Adipocyte (in vitro differentiated cells): Measurements from ENCODE around the gene BABAM2.

Experiments
- DNase-seq: peaks from one replicate; pipeline ENCODE4 v3.0.0-alpha.2; 2015; ENCODE audit warnings: low read depth
- H3K27me3 ChIP-seq: replicated peaks from 2 replicates; pipeline ENCODE4 v1.7.0; 2013; ENCODE audit warnings: mild to moderate bottlenecking, low read length, moderate library complexity; ENCODE audit not compliant: control insufficient read depth, insufficient read depth
- H3K36me3 ChIP-seq: 2 replicates; pipeline ENCODE4 v1.7.0; 2013; ENCODE audit warnings: low read length, mild to moderate bottlenecking, moderate library complexity; ENCODE audit not compliant: control insufficient read depth, insufficient read depth, severe bottlenecking
- H3K4me1 ChIP-seq: 2 replicates; pipeline ENCODE4 v1.7.0; 2013; ENCODE audit warnings: mild to moderate bottlenecking, low read length, moderate library complexity; ENCODE audit not compliant: control insufficient read depth, insufficient read depth
- H3K4me3 ChIP-seq: 2 replicates; pipeline ENCODE4 v1.7.0; 2013; ENCODE audit warnings: mild to moderate bottlenecking, low read length, moderate library complexity
- H3K9ac ChIP-seq: 2 replicates; pipeline ENCODE4 v1.7.0; 2013; ENCODE audit warnings: mild to moderate bottlenecking, low read length, moderate library complexity
- H3K9me3 ChIP-seq: 2 replicates; pipeline ENCODE4 v1.7.0; 2013; ENCODE audit warnings: mild to moderate bottlenecking, low read length, moderate library complexity; ENCODE audit not compliant: control insufficient read depth

Gene BABAM2

DNA sequence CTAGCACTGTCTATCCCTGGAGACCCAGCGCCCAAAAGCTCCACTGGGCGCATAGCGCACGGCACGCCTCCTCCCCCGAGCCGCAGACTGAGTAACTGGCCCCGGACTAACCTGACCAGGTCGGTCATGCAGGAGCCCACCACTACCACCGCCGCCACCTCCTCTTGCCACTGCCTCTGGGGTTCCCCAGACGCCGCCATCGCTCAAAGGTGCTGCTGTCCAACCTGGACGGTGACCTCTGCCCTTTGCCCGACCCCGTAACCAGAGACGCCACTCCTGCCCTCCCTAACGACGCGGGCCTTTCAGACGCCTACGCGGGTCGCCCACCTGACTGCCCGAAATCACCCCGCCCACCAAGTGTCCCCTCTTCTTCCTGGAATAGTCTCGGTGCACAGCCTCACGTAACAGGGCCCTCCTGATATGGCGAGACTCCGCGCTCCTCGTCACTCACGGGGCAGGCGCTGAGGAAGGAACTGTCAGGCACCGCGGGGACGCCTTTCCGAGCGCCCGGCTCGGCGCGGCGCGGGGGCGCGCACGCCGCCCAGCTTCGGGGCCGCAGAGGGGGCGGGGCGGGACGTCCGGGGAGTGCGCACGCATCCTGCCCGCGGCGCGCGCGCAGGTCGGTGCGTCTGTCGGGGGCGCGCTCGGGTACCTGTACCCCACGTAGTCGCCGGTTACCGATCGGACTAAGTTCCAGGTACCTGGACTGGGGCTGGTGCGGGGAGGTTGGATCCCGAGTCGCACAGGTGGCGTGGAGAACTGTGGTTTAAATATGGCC is at the start of gene BABAM2, which contains the start of gene RBKS:
Gene BABAM2 (plus strand): TSS at position 584 of the 778 bp plus-strand sequence. CDS start 3,828 bp downstream, outside the sequence.
Gene RBKS (minus strand): TSS at position 242 of the 778 bp plus-strand sequence. CDS start 42 bp downstream, at position 200.
- Histone ChIP-seq H3K27me3 (no peaks in the 10 kb centered on the region), H3K4me3 (peak within 1 kb of the TSS; percentile 97), H3K9ac (peak within 1 kb of the TSS; percentile 90), H3K36me3 (no peaks in the 10 kb centered on the region), H3K9me3 (no peaks in the 10 kb centered on the region), H3K4me1 (peaks cover 31% of the 10 kb centered on the region)
- DNase-seq: peak; percentile 93

DNA sequence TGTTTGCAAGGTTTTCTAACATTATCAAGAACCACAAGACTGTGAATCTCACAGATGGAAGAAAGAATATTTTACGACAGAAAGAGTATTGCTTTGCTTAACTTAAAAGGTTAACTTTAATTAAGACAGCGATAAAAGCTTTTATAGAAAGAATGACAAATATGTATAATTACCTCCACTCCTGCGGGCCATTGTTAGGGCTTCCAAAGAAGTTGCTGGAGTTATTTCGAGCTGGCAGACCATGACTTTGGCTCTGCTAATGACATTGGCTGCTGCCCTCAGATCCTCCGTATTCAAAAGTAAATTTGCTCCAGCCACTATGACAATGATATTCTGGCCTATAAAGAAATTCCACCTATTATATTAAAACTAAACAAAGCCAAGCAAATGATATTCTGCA is 47.6 kb upstream of the BABAM2 start:
- DNase-seq: no peak
- Histone ChIP-seq H3K27me3 (no peaks in the 10 kb centered on the region), H3K4me3 (no peak overlapping the region), H3K9ac (no peak overlapping the region), H3K36me3 (no peaks in the 10 kb centered on the region), H3K4me1 (no peaks in the 10 kb centered on the region), H3K9me3 (no peaks in the 10 kb centered on the region)

DNA sequence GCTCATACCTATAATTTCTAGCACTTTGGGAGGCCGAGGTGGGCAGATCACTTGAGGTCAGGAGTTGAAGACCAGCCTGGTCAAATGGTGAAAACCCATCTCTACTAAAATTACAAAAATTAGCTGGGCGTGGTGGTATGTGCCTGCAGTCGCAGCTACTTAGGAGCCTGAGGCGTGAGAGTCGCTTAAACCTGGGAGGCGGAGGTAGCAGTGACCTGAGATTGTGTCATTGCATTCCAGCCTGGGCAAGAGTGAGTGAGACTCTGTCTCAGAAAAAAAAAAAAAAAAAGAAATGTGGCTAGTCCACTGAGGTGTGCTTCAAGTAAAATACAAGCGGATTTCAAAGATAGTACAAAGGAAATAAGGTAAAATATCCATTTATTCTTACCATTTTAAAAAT is 46.5 kb upstream of the BABAM2 start:
- Histone ChIP-seq H3K27me3 (no peaks in the 10 kb centered on the region), H3K4me3 (no peak overlapping the region), H3K36me3 (no peaks in the 10 kb centered on the region)

DNA sequence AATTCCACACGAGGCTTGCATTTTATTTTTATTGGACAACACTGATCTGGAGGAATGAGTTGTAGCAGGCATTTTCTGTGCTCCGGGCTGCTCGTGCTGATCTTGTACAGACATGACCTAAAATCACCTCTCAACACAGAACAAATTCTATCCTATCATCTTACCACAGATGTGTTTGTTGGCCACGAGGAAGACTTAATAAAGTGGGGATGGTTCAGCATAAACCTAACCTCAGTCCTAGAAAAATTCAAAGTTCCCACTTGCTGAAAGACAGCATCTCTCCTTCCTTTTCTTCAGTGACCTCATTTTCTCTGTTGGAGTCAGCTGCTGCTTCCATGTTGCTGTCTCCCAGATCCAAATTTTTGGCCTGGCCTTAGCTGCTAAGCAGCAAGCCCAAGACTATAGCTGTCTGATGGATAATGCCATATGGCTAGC is 45.7 kb upstream of the BABAM2 start:
- DNase-seq: peak; percentile 5
- H3K9me3 ChIP-seq: no peaks in the 10 kb centered on the region
- no peak overlapping the region for H3K4me3 ChIP-seq
- no peak overlapping the region for H3K9ac ChIP-seq
- no peaks in the 10 kb centered on the region for H3K27me3 ChIP-seq
- no peaks in the 10 kb centered on the region for H3K4me1 ChIP-seq
- H3K36me3 ChIP-seq: no peaks in the 10 kb centered on the region

More for the DNA sequence above, 46.5 kb upstream of the BABAM2 start:
- no peak for DNase-seq
- Histone ChIP-seq H3K9me3 (no peaks in the 10 kb centered on the region), H3K9ac (no peak overlapping the region), H3K4me1 (no peaks in the 10 kb centered on the region)

DNA sequence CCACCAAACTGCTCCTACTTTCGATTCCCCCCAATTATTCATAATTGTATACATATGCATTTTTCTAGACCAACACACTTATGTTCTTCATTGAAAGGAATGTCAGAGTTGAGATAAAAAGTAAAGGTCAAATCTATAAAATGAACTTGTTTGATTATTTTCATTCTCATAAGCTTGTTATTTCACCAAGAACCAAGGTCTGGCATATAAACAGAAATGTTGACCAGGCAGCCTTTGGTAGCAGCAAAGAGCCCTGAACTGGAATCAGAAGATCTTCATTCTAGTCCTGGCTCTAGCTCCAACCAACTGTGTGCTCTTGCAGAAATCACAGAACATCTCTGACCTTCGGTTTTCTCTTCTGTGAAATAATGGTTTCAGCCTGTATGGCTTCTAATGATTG is 43.2 kb upstream of the BABAM2 start:
- H3K4me1 ChIP-seq: no peaks in the 10 kb centered on the region
- no peak for DNase-seq
- no peak overlapping the region for H3K4me3 ChIP-seq
- H3K9me3 ChIP-seq: no peaks in the 10 kb centered on the region
- no peak overlapping the region for H3K9ac ChIP-seq
- H3K27me3 ChIP-seq: no peaks in the 10 kb centered on the region
- no peaks in the 10 kb centered on the region for H3K36me3 ChIP-seq

DNA sequence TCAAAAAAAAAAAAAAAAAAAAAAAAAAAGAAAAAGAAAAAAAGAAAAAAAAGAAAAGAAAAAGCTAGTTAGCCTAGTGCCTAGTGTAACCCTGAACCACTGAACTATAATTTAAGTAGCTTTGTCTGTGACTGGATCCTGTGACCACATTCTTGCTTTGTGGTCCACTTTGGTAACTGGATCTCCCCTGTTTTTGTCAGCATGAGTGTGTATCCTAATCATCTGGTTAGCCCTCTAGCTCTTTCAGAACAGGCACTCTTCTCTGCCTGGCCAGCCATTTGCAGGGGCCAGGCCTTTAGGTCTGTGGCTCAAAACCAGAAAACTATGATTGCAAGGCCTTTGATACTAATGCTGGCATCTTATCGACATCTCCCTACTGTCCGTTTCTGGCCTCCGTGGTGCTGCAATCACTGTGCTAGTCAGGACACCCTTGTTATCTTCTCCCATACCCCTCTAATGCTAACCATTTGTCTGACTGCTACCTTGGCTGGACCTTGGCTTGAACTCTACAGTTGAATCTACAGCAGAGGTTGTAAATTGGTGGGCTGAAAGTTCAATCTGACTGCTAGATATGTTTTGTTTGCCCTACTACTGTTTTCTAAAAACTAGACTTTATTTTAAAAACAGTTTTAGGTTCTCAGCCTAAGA is 40.8 kb upstream of the BABAM2 start:
- Histone ChIP-seq H3K9me3 (no peaks in the 10 kb centered on the region), H3K4me1 (no peaks in the 10 kb centered on the region), H3K9ac (no peak overlapping the region), H3K36me3 (no peaks in the 10 kb centered on the region), H3K4me3 (no peak overlapping the region), H3K27me3 (no peaks in the 10 kb centered on the region)
- no peak for DNase-seq

DNA sequence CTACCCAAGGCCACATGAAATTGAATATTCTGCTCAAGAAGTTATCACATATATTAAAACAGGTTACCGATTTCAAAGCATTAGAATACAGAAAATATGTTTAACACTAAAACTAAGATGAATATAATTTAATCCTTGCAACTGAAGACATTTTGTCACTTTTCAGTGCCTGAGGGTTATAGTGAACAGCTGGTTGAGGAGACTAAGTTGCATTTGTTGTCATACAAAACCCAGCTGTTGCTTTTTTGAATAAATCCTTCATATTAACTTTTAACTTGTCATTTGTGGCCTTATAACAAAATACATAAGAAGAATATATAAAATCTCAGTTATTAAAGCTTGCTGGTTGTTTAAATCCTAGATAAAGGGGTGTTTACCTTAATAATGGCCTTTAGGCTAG is 37.8 kb upstream of the BABAM2 start:
- Histone ChIP-seq H3K27me3 (no peaks in the 10 kb centered on the region), H3K9ac (no peak overlapping the region), H3K4me3 (no peak overlapping the region), H3K4me1 (peaks cover 19% of the 10 kb centered on the region), H3K9me3 (peaks cover 2% of the 10 kb centered on the region), H3K36me3 (no peaks in the 10 kb centered on the region)
- DNase-seq: no peak

DNA sequence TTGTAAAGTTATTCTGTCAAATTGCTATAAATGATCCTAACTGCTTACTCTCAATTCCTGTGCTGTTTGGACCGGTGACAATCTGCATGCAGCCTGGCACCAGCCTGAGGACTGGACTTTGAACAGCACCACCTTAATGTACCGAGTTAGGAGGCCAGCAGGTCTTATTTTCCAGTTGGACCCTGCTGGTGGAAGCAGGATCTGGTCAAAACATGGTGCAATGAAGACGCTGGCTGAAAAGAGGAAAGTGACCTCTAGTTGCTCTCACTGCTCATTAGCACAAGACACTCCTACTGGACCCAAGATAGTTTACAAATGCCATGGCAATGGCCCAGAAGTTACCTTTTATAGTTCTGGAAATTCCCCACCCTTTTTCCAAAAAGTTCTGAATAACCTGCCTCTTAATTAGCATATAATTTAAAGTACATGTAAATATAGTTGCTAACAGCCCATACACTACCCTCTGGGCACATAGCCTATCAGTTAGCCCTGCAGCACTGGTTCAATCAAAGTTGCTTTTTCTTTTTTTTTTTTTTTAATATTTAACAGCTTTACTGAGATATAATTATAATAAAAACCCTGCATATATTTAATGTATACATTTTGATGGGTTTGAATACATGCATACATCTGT is 36.2 kb upstream of the BABAM2 start:
- no peak overlapping the region for H3K4me3 ChIP-seq
- peaks cover 19% of the 10 kb centered on the region for H3K4me1 ChIP-seq
- no peaks in the 10 kb centered on the region for H3K27me3 ChIP-seq
- H3K9me3 ChIP-seq: peaks cover 5% of the 10 kb centered on the region
- DNase-seq: no peak
- no peak overlapping the region for H3K9ac ChIP-seq
- H3K36me3 ChIP-seq: no peaks in the 10 kb centered on the region

DNA sequence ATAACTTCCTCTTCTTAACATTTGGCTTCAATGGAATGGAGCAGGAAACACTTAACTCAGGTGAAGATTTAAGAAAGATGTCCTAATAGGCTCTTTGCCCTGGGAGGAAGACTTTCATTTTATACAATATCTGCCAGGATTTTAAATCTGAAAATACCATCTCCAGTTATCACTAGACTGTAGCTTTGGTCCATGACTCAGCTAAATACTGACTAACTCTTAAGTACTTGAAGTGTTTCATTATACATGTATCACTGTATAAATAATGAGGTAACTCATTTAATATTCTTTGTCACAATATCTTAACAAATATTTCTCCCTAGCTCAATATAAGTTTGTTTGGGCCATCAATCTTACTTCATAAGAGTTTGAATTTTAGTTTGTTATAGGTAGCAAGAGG is 35.1 kb upstream of the BABAM2 start:
- Histone ChIP-seq H3K27me3 (no peaks in the 10 kb centered on the region), H3K4me3 (no peak overlapping the region), H3K9ac (no peak overlapping the region), H3K9me3 (peaks cover 5% of the 10 kb centered on the region), H3K36me3 (no peaks in the 10 kb centered on the region), H3K4me1 (peaks cover 26% of the 10 kb centered on the region)
- peak; percentile 51 for DNase-seq

DNA sequence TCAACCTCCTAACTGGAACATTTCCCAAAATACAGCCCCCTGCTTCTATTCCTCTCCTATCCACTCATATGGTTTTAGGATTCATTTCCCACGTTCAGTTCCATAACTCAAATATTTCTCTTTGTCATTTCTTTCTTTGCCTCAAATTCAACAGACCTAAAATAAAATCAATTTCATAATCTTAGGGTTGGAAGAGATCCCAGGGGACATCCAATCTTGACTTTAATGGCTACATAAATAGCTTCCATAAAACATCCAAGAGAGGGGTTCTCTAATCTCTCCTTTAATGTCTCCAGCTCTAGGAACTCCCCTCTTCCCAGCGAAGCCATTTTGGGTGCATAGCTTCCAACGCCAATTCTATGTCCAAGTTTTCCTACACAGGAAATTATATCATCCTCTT is 34.1 kb upstream of the BABAM2 start:
- H3K9ac ChIP-seq: no peak overlapping the region
- H3K4me1 ChIP-seq: peaks cover 29% of the 10 kb centered on the region
- H3K36me3 ChIP-seq: no peaks in the 10 kb centered on the region
- DNase-seq: peak; percentile 7
- peaks cover 5% of the 10 kb centered on the region for H3K9me3 ChIP-seq
- no peaks in the 10 kb centered on the region for H3K27me3 ChIP-seq
- no peak overlapping the region for H3K4me3 ChIP-seq

DNA sequence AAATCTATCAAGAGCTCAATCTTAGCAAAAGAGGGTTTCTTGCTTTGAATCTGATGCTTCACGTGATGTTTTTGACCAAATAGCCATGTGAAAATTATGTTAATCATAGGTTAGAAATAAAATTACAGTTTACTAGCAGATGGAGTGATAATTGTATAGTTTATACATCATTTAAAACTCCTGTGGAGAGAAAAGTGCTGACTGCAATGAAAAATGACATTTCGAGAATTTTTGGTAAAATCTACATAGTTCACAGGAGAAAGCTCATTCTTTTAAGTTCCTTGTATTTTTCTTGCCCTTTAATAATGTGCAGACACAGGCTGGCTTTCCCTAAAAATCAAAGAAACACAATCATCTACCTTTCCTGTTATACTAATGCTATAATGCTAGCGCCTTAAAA is 33.6 kb upstream of the BABAM2 start:
- Histone ChIP-seq H3K4me3 (no peak overlapping the region), H3K36me3 (no peaks in the 10 kb centered on the region), H3K27me3 (no peaks in the 10 kb centered on the region), H3K4me1 (peaks cover 29% of the 10 kb centered on the region), H3K9me3 (peaks cover 5% of the 10 kb centered on the region), H3K9ac (no peak overlapping the region)
- no peak for DNase-seq
